ENCODE data around the gene DENND5A.
"Not testable (repeated sequence)": the region's sequence is repeated elsewhere in the genome, so short reads cannot be mapped to it uniquely, and the experiment has no call there.

Gene DENND5A

DNA sequence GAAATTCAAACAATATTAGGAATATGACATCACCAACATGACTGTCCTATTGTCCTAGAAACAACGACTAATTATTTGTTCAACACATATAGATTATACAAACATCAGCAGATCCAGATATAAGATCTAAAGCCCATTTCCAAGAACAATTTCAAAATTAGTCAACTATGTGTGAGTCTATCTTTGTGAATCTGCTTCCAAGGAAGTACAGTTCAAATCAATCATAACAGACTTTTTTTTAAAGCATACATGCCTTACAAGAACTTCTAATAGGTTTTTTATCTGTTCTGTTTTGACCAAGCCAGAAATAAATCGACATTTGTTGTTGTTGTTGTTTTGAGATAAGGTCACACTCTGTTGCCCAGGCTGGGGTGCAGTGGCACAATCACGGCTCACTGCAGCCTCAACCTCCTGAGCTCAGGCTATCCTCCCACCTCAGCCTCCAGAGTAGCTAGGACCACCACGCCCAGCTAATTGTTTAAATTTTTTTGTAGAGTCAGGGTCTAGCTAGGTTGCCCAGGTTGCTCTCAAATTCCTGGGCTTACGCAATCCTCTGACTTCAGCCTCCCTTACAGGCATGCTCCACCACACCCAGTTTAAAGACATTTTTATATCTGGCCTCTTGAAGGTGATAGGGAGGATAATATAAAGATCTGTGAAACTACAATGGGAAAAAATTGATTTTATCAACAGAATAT is 54.8 kb downstream of the DENND5A start:
- DNase-seq, result no peak

DNA sequence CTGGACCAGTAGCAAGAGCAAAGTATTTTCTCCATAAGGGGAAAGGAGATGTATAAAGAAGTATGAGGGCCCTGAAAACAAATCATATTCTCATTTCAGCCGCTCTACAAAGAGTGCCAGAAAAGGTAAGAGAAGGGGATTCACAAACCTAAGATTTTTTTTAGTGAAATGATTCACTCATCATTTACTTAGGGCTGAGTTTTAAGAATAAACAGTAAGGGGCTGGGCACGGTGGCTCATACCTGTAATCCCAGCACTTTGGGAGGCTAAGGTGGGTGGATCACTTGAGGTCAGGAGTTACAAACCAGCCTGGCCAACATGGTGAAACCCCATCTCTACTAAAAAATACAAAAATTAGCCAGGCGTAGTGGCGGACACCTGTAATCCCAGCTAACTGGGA is 55.5 kb downstream of the DENND5A start:
- DNase-seq, result not testable (repeated sequence)

DNA sequence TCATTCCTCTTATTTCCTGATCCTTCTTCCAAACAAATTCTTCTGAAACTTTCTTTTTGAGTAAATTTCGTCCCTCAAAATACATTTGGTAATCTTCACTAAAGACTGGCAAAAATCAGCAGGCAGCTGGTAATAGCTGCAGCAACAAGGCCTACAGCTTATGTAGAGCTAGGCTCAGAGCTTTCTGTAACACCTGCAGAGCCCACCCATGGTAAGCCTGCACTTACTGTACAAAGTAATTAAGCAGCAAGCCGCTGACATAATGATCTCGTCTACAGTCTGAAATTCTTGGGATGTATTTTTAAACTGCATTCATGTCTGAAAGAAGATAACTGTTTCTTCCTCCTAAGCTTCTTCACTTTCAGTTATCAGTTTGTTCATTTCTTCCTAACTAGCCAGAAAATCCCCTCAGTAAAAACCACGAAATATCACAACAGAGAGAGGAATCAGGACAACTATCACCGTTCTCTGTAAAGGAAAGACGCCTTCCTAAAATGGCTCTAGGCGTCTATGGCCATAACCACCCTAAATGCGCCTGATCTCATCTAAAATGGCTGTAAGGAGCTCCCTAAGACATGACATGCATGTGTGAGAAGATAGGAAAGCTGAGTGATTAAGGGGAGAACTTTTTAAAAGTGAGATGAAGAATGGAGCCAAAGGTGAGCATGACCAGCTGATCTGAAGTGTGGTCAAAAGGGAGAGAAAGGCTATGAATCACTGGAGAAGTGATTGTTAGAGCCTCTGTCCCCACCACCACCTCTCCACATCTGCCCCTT is 56.2 kb downstream of the DENND5A start:
- DNase-seq, result no peak

DNA sequence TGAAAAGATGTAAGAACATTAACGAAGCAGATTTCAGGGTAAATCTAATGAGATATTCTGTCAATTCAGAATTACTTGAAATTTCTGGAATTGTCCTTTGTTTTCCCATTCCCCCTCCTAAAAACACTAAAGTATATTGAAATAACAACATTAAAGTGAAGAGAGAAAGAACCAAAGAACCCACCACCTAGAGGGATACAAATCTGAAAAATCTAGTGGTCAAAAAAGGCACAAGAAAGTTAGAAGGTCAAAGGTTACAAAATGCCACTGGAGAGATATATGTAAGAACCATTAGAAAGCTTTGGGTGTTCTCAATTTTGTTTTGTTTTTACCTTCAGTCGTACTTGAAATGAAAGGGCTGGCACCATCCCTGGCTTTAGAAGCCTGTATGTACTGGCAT is 57.9 kb downstream of the DENND5A start:
- no peak for DNase-seq

DNA sequence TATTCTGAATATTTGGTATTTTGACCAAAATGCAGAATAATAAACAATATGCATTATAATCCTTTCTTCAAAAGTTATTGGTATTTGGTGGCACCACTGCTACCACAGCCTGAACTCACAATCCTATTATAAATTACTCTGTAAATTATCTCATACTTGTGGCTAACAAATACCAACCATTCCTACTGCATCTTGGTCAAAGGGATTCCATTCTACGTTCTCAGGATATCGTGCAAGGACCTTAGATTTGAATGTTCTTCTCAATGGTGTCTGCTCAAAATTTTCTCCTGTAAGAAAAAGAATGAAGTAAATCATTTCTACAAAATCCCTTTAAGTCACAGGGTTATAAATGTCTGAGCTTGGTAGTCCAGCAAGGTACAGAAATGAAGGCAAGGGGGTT is 58.7 kb downstream of the DENND5A start:
- DNase-seq, result no peak

DNA sequence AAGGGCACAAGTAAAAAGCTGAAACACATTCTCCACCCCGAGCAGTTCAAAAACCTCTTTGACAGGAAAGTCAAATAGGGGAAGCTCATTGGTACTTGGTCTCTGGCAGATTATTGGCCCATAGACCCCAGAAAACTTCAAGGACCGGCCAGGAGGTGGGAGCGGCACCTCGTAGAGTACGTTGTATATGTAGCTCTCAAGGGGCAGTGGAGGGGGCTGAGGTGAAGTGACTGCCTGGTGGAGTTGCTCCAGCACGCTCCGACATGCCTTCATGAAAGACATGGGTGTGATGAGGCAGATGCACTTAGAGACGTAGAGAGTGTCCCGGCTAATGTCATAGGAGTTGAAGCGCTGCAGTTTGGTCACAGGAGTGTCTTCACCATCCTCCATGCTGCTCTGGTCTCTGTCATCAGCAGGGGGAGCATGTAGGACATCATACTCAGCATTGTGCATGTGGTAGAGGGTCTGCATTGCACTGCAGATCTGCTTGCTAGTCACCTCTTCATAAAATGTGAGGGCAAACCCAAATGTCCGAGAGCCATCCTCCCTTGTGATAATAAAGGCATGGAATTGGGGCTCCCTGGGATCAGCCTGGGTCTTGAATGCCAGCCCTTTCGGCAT is 61.3 kb downstream of the DENND5A start:
- DNase-seq, result no peak

DNA sequence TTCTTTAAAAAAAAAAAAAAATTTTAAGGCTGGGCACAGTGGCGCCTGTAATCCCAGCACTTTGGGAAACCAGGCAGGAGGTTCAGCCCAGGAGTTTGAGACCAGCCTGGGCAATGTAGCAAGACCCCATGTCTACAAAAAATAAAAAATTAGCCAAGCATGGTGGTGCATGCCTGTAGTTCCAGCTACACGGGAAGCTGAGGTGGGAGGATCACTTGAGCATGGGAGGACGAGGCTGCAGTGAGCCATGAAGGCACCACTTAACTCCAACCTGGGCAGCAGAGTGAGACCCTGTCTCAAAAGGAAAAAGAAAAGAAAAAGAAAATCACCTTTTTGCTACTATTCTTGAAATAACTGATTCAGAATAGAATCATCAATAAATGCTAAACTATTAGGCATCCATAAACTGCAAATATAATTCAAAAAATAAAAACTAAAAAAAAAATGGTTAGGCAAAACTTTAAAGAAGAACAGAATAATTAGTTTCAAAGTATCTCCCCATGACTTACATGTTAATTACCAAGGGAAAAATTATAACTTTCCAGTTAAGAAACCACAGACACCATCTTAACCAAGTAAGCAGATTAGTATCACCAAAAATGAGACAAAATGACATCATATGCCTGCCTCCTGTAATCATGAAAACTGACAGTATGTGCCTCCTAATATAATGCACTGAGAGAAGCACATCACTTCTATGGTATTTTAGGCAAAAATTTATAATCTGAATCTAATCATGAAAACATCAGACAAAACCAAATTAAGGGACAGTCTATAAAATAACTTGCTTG is 63.6 kb downstream of the DENND5A start:
- no peak for DNase-seq

DNA sequence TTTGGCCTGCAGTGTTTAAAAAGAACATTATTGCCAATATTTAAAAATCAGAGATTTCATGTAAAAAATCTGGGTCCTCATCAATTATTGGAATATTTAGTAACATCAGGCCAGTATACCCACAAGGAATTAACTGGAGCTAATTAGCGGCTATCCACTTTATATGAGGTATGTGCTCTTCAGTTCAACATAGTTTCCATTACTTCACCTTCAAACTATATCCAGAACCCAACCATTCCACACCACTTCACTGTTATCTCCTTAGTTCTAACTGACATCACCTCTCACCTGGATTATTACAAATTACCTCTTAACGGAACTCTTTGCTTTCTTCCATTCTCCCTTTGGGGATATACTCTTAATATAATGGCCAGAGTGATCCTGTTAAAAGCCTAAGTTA is 64.7 kb downstream of the DENND5A start:
- no peak for DNase-seq

DNA sequence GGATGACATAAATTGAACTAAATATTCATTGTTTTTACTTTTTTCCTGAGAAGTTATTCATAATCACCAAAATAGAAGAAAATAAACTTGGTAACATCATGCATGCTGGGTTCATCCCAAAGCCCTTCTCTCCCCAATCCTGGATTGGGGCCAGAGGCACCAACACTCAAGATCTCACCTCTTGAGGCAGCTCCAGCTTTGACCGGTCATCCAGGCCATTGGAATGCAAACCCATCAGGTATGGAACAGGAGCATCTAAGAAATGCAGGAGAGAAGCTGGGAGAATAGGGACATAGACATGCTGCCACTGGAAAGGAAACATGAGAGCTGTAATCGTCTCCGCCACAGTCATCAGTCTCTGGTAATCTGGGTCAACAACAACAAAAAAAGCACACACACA is 71.8 kb downstream of the DENND5A start:
- DNase-seq, result no peak

DNA sequence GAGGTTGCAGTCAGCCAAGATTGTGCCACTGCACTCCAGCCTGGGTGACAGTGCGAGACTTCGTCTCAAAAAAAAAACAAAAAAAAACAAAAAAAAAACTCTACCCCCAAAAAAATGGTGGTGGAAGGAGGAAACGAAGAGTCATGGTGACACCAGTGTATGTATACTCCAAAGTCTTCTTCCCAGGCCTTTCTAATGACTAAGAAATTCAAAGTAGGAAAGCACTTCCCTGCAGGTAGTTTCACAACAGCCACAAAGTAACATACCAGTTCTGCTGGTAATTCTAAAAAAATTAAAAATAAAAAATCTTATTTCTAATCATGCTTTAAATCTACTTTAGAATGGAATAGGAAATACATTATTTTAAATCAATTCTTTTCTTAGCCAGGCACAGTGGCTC is 72.6 kb downstream of the DENND5A start:
- DNase-seq, result no peak

DNA sequence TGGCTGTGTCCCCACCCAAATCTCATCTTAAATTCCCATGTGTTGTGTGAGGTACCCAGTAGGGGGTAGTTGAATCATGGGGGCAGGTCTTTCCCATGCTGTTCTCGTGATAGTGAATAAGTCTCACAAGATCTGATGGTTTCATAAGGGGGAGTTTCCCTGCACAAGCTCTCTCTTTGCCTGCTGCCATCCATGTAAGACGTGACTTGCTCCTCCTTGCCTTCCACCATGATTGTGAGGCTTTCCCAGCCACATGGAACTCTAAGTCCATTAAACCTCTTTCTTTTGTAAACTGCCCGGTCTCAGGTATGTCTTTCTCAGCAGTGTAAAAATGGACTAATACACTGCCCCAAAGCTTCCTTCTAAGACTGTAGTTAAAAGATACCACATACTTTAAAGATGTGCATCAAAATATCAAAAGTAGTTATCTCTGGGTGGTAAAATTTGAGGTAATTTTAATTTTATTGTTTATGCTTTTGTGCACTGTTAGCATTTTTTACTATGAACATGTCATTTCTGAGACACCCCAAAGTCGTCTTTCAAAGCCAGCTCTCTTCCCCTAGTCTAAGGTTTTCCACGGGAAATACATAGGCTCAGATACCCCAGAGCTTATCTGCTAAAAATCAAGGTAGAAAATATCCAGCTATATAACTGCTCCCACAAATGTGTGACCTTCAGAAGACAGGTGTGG is 74.7 kb downstream of the DENND5A start:
- not testable (repeated sequence) for DNase-seq

DNA sequence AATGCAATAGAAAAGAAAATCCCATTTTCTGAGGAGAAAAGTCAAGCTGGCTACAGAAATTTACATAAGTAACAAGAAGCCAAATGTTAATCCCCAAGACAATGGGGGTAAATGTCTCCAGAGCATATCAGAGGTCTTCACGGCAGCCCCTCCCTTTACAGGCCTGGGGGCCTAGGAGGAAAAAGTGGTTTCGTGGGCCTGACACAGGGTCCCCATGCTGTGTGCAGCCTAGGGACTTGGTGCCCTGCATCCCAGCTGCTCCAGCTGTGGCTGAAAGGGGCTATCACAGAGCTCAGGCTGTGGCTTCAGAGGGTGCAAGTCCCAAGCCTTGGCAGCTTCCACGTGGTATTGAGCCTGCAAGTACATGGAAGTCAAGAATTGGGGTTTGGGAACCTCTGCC is 76.3 kb downstream of the DENND5A start:
- DNase-seq, result not testable (repeated sequence)

DNA sequence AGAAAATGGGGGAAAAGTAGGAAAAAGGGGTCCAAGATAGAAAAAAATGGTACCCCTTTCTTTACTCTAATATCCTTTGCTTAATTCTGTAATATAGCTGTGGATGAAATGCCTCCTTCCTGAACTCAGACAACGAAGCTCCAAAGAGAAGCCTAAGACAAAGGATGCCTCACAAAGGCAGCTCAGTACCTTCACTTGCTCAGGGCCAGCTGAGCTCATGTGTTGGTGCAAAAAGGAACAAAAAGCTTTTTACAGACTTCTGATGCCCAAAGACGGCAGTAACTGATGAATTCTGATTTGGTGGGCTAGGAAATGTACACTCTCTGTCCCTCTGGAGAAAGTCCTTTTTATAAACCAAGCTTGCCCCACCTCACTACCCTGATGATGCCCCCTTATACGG is 77.5 kb downstream of the DENND5A start:
- no peak for DNase-seq

DNA sequence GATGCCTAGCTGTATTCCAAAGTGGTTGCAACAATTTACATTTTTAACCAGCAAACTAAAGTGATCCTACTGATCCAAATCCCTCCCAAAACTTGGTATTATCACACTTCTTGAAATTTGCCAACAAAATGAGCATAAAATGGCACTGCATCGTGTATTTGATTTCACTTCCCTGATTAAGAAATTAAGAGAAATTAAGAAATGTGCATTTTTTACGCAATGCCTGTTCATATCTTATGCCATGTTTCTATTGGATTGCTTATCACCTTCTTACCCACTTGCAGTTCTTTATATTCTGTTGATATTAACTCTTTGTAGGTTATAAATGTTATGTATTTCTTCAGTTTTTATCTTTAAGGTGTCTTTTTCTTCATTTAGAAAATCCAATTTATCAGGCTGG is 80.6 kb downstream of the DENND5A start:
- no peak for DNase-seq

DNA sequence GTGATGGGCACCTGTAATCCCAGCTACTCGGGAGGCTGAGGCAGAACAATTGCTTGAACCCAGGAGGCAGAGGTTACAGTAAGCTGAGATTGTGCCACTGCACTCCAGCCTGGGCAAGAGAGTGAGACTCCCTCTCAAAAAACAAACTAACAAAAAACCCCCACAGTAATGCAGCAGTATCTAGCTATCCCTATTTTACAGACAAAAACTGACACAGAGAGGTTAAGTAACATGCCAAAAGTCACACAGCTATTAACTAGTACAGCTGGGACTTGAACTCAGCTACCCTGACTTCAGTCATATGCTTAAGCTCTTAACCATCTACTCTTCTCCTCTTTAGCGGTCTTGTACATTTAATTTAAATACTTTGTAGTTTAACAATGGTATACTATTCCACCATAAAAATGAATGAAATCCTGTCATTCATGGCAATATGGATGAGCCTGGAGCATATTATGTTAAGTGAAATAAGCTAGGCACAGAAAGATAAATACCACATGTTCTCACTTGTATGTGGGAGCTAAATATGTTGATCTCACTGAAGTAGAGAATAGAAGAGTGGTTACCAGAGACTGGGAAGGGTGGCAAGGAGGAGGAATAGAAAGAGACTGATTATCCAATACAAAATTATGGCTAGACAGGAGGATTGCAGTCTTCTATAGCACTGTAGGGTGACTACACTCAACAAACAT is 82.8 kb downstream of the DENND5A start:
- no peak for DNase-seq

DNA sequence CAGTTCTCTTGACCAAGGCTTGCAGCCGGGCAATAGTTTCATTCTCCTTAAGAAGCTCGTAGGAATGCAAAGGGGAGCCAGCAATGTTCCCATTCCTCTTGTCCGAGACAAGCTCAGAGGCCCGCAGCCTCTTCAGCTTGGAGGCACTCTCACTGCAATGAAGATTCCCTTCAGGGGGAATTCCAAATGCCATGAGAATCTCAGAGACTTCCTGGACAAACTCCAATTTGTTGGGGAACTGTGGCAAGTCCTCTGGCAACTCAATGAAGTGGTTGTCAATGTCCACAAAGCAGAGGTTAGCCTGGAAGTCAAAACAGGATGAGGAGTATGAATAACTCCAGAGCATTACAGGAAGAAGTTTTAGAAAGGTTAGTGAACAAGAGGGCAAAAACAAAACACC is 84.4 kb downstream of the DENND5A start:
- DNase-seq, result no peak

DNA sequence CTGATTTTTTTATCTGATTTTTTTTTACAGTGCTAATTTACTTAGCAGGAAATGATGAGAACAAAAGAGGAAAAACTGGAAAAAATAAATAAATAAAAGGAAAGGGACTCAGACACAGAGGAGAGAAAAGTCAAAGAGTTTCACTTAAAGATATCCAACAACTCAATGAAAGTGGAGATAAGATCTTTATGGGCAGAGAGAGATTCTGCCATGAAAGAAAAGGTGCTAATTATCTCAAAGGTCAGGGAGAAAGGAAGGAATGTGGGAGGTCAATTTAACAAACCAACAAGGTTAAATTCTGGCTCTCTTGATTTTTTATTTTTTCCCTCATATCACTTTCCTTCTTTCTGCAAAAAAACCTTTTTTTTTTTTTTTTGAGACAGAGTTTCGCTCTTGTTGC is 86.0 kb downstream of the DENND5A start:
- DNase-seq, result no peak

DNA sequence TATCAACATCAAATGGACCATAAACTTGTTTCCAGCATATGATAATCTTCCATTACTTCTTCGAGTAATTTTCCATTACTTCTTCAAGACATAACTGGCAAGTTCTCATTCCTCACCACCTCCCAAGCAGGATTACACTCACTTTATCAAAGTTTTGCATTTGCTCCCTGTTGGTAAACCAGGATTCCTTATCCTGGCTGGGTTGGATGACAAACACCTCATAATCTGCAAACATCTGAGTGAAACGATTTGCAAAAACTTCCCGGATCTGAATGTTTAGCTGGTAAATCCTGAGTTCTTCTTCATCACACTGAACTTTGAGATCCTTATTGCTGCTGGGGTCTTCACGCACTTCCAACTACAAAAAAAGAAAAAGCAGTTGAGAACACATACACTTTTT is 86.4 kb downstream of the DENND5A start:
- DNase-seq, result no peak

DNA sequence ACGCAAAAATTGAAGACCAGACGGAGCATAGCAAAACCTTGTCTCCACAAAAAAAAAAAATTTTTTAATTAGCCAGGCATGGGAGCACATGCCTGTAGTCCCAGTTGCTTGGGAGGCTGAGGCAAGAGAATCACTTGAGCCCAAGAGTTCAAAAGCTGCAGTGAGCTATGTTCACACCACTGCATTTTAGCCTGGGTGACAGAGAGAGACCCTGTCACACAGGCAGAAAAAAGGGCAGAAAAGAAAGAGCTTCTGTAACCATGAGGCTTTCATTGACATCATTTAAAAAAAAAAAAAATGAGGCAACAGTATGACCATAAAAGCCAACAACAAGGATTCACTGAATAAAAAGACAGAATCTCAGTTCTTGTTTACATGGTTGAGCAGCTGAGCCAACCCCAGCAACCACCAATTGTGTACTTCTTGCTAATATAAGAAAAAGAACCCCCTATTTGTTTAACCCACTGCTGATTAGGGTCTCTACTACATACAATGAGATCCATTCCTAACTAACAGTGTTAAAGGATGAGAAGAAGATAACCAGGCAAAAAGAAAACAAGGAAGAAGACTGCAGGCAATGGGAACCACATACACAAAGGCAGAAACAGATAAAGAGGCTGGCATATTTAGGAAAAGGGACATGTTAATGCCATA is 87.6 kb downstream of the DENND5A start:
- no peak for DNase-seq

DNA sequence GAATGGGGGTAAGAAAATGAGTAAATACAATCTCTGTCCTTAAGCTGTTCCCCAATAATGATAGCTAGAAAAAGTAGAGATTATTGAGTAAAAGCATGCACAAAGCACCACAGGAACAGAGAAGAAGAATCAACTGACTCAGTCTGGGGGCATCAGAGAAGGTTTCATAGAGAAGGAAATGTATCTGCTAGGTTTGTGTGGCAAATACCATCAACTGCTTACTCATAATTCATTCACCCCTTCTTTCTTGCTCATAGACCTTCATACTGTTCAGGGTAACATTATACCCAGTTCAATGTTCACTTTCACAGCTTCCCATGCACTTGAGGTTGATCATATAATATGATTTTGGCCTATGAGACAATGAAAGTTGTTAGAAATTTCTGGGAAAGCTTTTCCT is 88.6 kb downstream of the DENND5A start:
- DNase-seq, result no peak

DNA sequence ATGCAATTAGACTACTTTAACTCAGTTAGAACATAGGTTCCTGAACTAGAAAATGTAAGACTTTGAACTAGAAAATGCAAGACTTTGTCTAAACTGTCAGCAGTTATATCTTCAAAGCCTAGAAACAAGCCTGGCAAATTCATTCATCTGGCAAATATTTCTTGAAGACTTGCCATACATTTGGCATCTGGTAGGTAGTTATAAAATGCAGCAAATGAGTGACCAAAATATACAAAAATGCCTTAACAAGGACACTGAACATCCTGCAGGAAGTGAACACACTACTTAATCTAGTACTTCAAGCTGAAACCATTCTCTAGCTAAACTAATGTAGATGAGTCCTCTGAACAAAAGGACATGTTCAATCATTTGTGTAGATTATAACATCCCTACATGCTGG is 89.0 kb downstream of the DENND5A start:
- DNase-seq, result no peak

DNA sequence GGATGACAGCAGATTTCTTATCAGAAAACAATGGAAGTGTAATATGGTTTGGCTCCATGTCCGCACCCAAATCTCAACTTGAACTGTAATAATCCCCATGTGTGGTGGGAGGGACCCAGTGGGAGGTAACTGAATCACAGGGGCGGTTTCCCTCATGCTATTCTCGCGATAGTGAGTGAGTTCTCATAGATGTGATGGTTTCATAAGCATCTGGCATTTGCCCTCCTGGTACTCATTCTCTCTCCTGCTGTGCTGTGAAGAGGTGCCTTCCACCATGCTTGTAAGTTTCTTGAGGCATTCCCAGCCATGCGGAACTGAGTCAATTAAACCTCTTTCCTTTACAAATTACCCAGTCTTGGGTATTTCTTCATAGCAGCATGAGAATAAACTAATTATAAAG is 92.8 kb downstream of the DENND5A start:
- no peak for DNase-seq

All from NCI-H2171 (cell line).